HEK293 (cell line): ENCODE measurements around the gene CACNB4.
A peak's percentile ranks its signal among the peaks of the same experiment; 100 is the strongest.

ENCODE experiments used
- BCL11A ChIP-seq: fragments of 450-650 bp; formaldehyde crosslinking; IDR thresholded peaks from 2 replicates; pipeline ENCODE4 v1.5.1; 2016; ENCODE audit warnings: low read depth, missing biosample characterization, missing genetic modification characterization
- INSM2 ChIP-seq: fragments of 450-650 bp; formaldehyde crosslinking; IDR thresholded peaks from 2 replicates; pipeline ENCODE4 v1.5.1; 2016; ENCODE audit warnings: missing biosample characterization, missing genetic modification characterization
- KLF16 ChIP-seq: fragments of 450-650 bp; formaldehyde crosslinking; IDR thresholded peaks from 2 replicates; pipeline ENCODE4 v1.5.1; 2017; ENCODE audit warnings: missing biosample characterization, missing genetic modification characterization
- SP2 ChIP-seq: fragments of 450-650 bp; formaldehyde crosslinking; IDR thresholded peaks from 2 replicates; pipeline ENCODE4 v1.5.1; 2016; ENCODE audit warnings: missing biosample characterization, missing genetic modification characterization
- TCF7L2 ChIP-seq: IDR thresholded peaks from 2 replicates; pipeline ENCODE4 v1.6.1; 2011; ENCODE audit warnings: low read depth, mild to moderate bottlenecking, inconsistent platforms, low read length, moderate library complexity, borderline replicate concordance
- ZBTB48 ChIP-seq: fragments of 450-650 bp; formaldehyde crosslinking; IDR thresholded peaks from 2 replicates; pipeline ENCODE4 v1.5.1; 2016; ENCODE audit warnings: missing biosample characterization, missing genetic modification characterization
- ZFP37 ChIP-seq: fragments of 450-650 bp; formaldehyde crosslinking; IDR thresholded peaks from 2 replicates; pipeline ENCODE4 v1.5.1; 2016; ENCODE audit warnings: missing biosample characterization, missing genetic modification characterization
- ZFP41 ChIP-seq: fragments of 450-650 bp; formaldehyde crosslinking; IDR thresholded peaks from 2 replicates; pipeline ENCODE4 v1.5.1; 2016; ENCODE audit warnings: missing biosample characterization, missing genetic modification characterization, borderline replicate concordance
- ZIC2 ChIP-seq: fragments of 450-650 bp; formaldehyde crosslinking; IDR thresholded peaks from 2 replicates; pipeline ENCODE4 v1.5.1; 2016; ENCODE audit warnings: missing biosample characterization, missing genetic modification characterization
- ZNF10 ChIP-seq: fragments of 450-650 bp; formaldehyde crosslinking; IDR thresholded peaks from 2 replicates; pipeline ENCODE4 v1.5.1; 2017; ENCODE audit warnings: missing biosample characterization, missing genetic modification characterization
- ZNF112 ChIP-seq: fragments of 450-650 bp; formaldehyde crosslinking; IDR thresholded peaks from 2 replicates; pipeline ENCODE4 v1.5.0; 2017; ENCODE audit warnings: missing biosample characterization, missing genetic modification characterization
- ZNF114 ChIP-seq: fragments of 450-650 bp; formaldehyde crosslinking; IDR thresholded peaks from 2 replicates; pipeline ENCODE4 v1.5.0; 2017; ENCODE audit warnings: missing biosample characterization, missing genetic modification characterization
- ZNF132 ChIP-seq: fragments of 450-650 bp; formaldehyde crosslinking; IDR thresholded peaks from 2 replicates; pipeline ENCODE4 v1.5.1; 2017; ENCODE audit warnings: missing biosample characterization, missing genetic modification characterization, borderline replicate concordance
- ZNF133 ChIP-seq: fragments of 450-650 bp; formaldehyde crosslinking; IDR thresholded peaks from 2 replicates; pipeline ENCODE4 v1.5.1; 2016; ENCODE audit warnings: missing biosample characterization, missing genetic modification characterization
- ZNF174 ChIP-seq: fragments of 450-650 bp; formaldehyde crosslinking; IDR thresholded peaks from 2 replicates; pipeline ENCODE4 v1.5.0; 2017; ENCODE audit warnings: missing biosample characterization, mild to moderate bottlenecking, missing genetic modification characterization
- ZNF292 ChIP-seq: fragments of 450-650 bp; formaldehyde crosslinking; IDR thresholded peaks from 2 replicates; pipeline ENCODE4 v1.5.1; 2016; ENCODE audit warnings: low read depth, missing biosample characterization, missing genetic modification characterization, borderline replicate concordance
- ZNF335 ChIP-seq: fragments of 450-650 bp; formaldehyde crosslinking; conservative IDR thresholded peaks from 2 replicates; pipeline ENCODE4 v1.5.1; 2016; ENCODE audit warnings: missing biosample characterization, missing genetic modification characterization
- ZNF354C ChIP-seq: fragments of 450-650 bp; formaldehyde crosslinking; IDR thresholded peaks from 2 replicates; pipeline ENCODE4 v1.5.1; 2016; ENCODE audit warnings: missing biosample characterization, missing genetic modification characterization, low read depth, borderline replicate concordance
- ZNF473 ChIP-seq: fragments of 450-650 bp; formaldehyde crosslinking; IDR thresholded peaks from 2 replicates; pipeline ENCODE4 v1.5.1; 2017; ENCODE audit warnings: missing biosample characterization, missing genetic modification characterization
- ZNF555 ChIP-seq: fragments of 450-650 bp; formaldehyde crosslinking; conservative IDR thresholded peaks from 2 replicates; pipeline ENCODE4 v1.5.1; 2017; ENCODE audit warnings: missing biosample characterization, mild to moderate bottlenecking, missing genetic modification characterization, inconsistent platforms
- ZNF610 ChIP-seq: fragments of 450-650 bp; formaldehyde crosslinking; IDR thresholded peaks from 2 replicates; pipeline ENCODE4 v1.5.1; 2016; ENCODE audit warnings: missing biosample characterization, missing genetic modification characterization, borderline replicate concordance
- ZNF623 ChIP-seq: fragments of 450-650 bp; formaldehyde crosslinking; IDR thresholded peaks from 2 replicates; pipeline ENCODE4 v1.5.1; 2016; ENCODE audit warnings: missing biosample characterization, missing genetic modification characterization
- ZNF639 ChIP-seq: fragments of 450-650 bp; formaldehyde crosslinking; IDR thresholded peaks from 2 replicates; pipeline ENCODE4 v1.5.1; 2016; ENCODE audit warnings: missing biosample characterization, missing genetic modification characterization
- ZNF654 ChIP-seq: fragments of 450-650 bp; formaldehyde crosslinking; IDR thresholded peaks from 2 replicates; pipeline ENCODE4 v1.5.1; 2016; ENCODE audit warnings: low read depth, missing biosample characterization, missing genetic modification characterization
- ZXDB ChIP-seq: fragments of 450-650 bp; formaldehyde crosslinking; IDR thresholded peaks from 2 replicates; pipeline ENCODE4 v1.5.1; 2016; ENCODE audit warnings: missing biosample characterization, missing genetic modification characterization
- TF ChIP-seq, protein P1 (sequence below): fragments of 450-650 bp; formaldehyde crosslinking; IDR thresholded peaks from 2 replicates; pipeline ENCODE4 v1.5.1; 2016; ENCODE audit warnings: missing biosample characterization, missing genetic modification characterization
- TF ChIP-seq, protein P2 (sequence below): fragments of 450-650 bp; IDR thresholded peaks from 2 replicates; pipeline ENCODE4 v1.5.1; 2018; ENCODE audit warnings: missing biosample characterization, mild to moderate bottlenecking, missing genetic modification characterization
- TF ChIP-seq, protein P3 (sequence below): fragments of 450-650 bp; formaldehyde crosslinking; IDR thresholded peaks from 2 replicates; pipeline ENCODE4 v1.5.1; 2016; ENCODE audit warnings: missing biosample characterization, missing genetic modification characterization
- TF ChIP-seq, protein P4 (sequence below): fragments of 450-650 bp; formaldehyde crosslinking; IDR thresholded peaks from 2 replicates; pipeline ENCODE4 v1.5.1; 2016; ENCODE audit warnings: missing biosample characterization, missing genetic modification characterization, borderline replicate concordance

The CACNB4 gene

GRCh38 chr2:152099367-152100050 lies 665 bp upstream of the CACNB4 start (continued):
- no peak for TF ChIP-seq BCL11A
- no peak for TF ChIP-seq ZNF112 (tag by site-specific recombination)
- no peak for TF ChIP-seq ZNF473
- peak; percentile 99 for TF ChIP-seq ZNF335 (tag by site-specific recombination)
- no peak for TF ChIP-seq ZNF132 (tag by site-specific recombination)
- TF ChIP-seq ZNF114 (tag by site-specific recombination), result no peak
- TF ChIP-seq ZFP41 (tag by site-specific recombination), result no peak
- TF ChIP-seq, protein P1, sequence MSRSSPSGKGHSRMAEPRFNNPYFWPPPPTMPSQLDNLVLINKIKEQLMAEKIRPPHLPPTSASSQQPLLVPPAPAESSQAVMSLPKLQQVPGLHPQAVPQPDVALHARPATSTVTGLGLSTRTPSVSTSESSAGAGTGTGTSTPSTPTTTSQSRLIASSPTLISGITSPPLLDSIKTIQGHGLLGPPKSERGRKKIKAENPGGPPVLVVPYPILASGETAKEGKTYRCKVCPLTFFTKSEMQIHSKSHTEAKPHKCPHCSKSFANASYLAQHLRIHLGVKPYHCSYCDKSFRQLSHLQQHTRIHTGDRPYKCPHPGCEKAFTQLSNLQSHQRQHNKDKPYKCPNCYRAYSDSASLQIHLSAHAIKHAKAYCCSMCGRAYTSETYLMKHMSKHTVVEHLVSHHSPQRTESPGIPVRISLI (tag by site-specific recombination), result no peak
- TF ChIP-seq ZBTB48 (tag by site-specific recombination), result no peak
- TF ChIP-seq ZNF639, result no peak
- TF ChIP-seq ZNF354C (tag by site-specific recombination), result no peak
- no peak for TF ChIP-seq ZNF292 (tag by site-specific recombination)
- no peak for TF ChIP-seq SP2 (tag by site-specific recombination)
- TF ChIP-seq ZFP37 (tag by site-specific recombination), result no peak
- TF ChIP-seq INSM2 (tag by site-specific recombination), result 0 out of 2 replicates have a peak, but pooled peaks have one; percentile 19
- no peak for TF ChIP-seq ZNF623 (tag by site-specific recombination)
- TF ChIP-seq TCF7L2, result 0 out of 2 replicates have a peak, but pooled peaks have one; percentile 1
- TF ChIP-seq ZNF610, result 0 out of 2 replicates have a peak, but pooled peaks have one; percentile 1
- TF ChIP-seq ZNF133, result no peak
- no peak for TF ChIP-seq ZXDB
- TF ChIP-seq, protein P2, sequence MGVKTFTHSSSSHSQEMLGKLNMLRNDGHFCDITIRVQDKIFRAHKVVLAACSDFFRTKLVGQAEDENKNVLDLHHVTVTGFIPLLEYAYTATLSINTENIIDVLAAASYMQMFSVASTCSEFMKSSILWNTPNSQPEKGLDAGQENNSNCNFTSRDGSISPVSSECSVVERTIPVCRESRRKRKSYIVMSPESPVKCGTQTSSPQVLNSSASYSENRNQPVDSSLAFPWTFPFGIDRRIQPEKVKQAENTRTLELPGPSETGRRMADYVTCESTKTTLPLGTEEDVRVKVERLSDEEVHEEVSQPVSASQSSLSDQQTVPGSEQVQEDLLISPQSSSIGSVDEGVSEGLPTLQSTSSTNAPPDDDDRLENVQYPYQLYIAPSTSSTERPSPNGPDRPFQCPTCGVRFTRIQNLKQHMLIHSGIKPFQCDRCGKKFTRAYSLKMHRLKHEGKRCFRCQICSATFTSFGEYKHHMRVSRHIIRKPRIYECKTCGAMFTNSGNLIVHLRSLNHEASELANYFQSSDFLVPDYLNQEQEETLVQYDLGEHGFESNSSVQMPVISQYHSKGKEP (tag by site-specific recombination), result no peak
- no peak for TF ChIP-seq ZNF654
- TF ChIP-seq KLF16 (tag by site-specific recombination), result no peak
- no peak for TF ChIP-seq ZNF10 (tag by site-specific recombination)
- TF ChIP-seq, protein P3, sequence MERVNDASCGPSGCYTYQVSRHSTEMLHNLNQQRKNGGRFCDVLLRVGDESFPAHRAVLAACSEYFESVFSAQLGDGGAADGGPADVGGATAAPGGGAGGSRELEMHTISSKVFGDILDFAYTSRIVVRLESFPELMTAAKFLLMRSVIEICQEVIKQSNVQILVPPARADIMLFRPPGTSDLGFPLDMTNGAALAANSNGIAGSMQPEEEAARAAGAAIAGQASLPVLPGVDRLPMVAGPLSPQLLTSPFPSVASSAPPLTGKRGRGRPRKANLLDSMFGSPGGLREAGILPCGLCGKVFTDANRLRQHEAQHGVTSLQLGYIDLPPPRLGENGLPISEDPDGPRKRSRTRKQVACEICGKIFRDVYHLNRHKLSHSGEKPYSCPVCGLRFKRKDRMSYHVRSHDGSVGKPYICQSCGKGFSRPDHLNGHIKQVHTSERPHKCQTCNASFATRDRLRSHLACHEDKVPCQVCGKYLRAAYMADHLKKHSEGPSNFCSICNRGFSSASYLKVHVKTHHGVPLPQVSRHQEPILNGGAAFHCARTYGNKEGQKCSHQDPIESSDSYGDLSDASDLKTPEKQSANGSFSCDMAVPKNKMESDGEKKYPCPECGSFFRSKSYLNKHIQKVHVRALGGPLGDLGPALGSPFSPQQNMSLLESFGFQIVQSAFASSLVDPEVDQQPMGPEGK (tag by site-specific recombination), result no peak
- TF ChIP-seq ZNF555 (tag by site-specific recombination), result no peak
- no peak for TF ChIP-seq ZIC2 (tag by site-specific recombination)
- TF ChIP-seq ZNF174 (tag by site-specific recombination), result no peak
- TF ChIP-seq, protein P4, sequence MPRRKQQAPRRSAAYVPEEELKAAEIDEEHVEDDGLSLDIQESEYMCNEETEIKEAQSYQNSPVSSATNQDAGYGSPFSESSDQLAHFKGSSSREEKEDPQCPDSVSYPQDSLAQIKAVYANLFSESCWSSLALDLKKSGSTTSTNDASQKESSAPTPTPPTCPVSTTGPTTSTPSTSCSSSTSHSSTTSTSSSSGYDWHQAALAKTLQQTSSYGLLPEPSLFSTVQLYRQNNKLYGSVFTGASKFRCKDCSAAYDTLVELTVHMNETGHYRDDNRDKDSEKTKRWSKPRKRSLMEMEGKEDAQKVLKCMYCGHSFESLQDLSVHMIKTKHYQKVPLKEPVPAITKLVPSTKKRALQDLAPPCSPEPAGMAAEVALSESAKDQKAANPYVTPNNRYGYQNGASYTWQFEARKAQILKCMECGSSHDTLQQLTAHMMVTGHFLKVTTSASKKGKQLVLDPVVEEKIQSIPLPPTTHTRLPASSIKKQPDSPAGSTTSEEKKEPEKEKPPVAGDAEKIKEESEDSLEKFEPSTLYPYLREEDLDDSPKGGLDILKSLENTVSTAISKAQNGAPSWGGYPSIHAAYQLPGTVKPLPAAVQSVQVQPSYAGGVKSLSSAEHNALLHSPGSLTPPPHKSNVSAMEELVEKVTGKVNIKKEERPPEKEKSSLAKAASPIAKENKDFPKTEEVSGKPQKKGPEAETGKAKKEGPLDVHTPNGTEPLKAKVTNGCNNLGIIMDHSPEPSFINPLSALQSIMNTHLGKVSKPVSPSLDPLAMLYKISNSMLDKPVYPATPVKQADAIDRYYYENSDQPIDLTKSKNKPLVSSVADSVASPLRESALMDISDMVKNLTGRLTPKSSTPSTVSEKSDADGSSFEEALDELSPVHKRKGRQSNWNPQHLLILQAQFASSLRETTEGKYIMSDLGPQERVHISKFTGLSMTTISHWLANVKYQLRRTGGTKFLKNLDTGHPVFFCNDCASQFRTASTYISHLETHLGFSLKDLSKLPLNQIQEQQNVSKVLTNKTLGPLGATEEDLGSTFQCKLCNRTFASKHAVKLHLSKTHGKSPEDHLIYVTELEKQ (tag by site-specific recombination), result no peak
